BLaER1 (cell line): ENCODE measurements around the gene ATP5F1B.

Experiments
- H3K27ac ChIP-seq: shearing (Covaris generic); formaldehyde crosslinking; 2 replicates; pipeline ENCODE4 v1.8.1; 2022
- H3K27me3 ChIP-seq: shearing (Covaris generic); formaldehyde crosslinking; 2 replicates; pipeline ENCODE4 v1.8.1; 2022
- H3K36me3 ChIP-seq: shearing (Covaris generic); formaldehyde crosslinking; 2 replicates; pipeline ENCODE4 v1.8.1; 2022
- H3K4me1 ChIP-seq: shearing (Covaris generic); formaldehyde crosslinking; 2 replicates; pipeline ENCODE4 v1.8.1; 2022
- H3K4me2 ChIP-seq: shearing (Covaris generic); formaldehyde crosslinking; 2 replicates; pipeline ENCODE4 v1.8.1; 2022
- H3K4me3 ChIP-seq: shearing (Covaris generic); formaldehyde crosslinking; 2 replicates; pipeline ENCODE4 v1.8.1; 2022
- H3K9ac ChIP-seq: shearing (Covaris generic); formaldehyde crosslinking; 2 replicates; pipeline ENCODE4 v1.8.1; 2022
- H3K9me3 ChIP-seq: shearing (Covaris generic); formaldehyde crosslinking; 2 replicates; pipeline ENCODE4 v1.8.1; 2022
- H4K20me1 ChIP-seq: shearing (Covaris generic); formaldehyde crosslinking; 2 replicates; pipeline ENCODE4 v1.8.1; 2022
- Cebpa-rat ChIP-seq: shearing (Covaris generic); IDR thresholded peaks from 2 replicates; pipeline ENCODE4 v1.8.1; 2022

The ATP5F1B gene

DNA sequence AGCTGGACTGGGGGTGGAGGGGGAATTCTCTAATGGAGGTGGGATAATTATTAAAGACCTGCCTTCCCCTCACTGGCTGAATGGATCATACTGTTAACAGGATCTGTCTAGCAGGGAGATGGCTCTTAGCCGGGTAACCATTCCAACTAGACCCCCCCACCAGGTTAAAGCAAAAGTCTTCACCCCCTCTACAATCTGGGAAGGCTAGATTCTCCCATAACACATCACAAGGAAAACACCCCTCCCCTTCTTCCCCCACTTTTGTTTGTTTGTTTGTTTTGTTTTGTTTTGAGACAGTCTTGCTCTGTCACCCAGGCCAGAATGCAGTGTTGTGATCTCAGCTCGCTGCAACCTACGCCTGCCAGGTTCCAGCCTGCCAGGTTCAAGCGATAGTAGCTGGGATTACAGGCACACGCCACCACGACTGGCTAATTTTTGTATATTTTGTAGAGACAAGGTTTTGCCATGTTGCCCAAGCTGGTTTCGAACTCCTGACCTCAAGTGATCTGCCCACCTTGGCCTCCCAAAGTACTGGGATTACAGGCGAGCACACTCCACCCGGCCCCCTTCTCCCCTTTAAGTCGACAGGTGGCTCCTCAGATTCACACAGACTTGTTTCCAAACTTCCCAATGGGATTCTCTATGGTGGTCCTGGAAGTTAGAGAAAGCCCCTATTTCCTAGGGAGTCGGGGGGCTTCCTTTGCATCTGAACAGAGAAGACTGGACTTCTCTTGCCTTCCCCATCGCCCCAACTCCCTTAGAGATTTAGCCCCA is 12.1 kb downstream of the ATP5F1B start:
- Histone ChIP-seq H3K27me3 (no peaks in the 10 kb centered on the region), H4K20me1 (peaks cover 61% of the 10 kb centered on the region), H3K4me1 (peaks cover 66% of the 10 kb centered on the region), H3K4me2 (peak overlapping the region; percentile 95), H3K9me3 (no peaks in the 10 kb centered on the region), H3K36me3 (peaks cover 15% of the 10 kb centered on the region), H3K27ac (peak overlapping the region; percentile 88), H3K9ac (peak overlapping the region; percentile 87), H3K4me3 (peak overlapping the region; percentile 87)
- TF ChIP-seq Cebpa-rat, result no peak

DNA sequence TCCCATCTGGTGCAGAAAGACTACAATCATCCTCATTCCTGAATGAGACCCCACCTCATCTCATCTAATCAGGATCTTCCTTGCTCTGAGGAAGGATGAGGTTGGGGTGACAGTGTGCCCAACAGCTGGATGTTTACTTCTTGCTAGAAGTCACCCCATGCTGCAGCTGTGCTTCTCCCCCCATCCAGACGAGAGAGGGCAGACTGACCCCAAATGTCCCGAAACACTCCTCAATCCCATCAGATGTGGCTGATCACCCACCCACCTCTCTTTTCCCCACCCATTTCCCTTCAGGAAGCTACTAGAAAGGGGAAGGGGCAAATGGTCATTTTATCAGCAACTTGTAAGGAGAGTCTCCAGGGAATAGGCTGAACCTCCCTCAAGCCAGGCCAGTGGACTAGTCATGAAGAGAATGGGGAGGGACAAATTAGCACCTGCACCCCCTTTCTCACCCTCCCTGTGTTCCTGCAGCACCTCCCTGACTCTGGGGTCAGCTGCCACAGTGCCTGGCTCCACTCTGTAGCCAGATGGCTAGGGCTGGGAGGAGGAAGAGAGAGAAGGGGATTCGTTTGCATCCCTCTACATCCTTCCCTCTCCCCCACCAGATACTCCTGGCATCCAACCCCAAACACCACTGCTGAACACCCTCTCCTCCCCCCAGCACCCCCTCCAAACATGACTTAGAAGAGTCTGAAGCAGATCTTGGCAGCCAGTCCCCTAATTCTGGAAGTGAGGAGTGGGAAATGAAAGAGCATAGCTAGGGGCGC is 12.9 kb downstream of the ATP5F1B start:
- TF ChIP-seq Cebpa-rat, result no peak
- Histone ChIP-seq H3K4me2 (peak overlapping the region; percentile 95), H3K36me3 (peaks cover 7% of the 10 kb centered on the region), H3K4me1 (peaks cover 67% of the 10 kb centered on the region), H3K27me3 (no peaks in the 10 kb centered on the region), H4K20me1 (peaks cover 61% of the 10 kb centered on the region), H3K4me3 (peak overlapping the region; percentile 87), H3K9me3 (no peaks in the 10 kb centered on the region), H3K27ac (peak overlapping the region; percentile 88), H3K9ac (peak overlapping the region; percentile 87)

DNA sequence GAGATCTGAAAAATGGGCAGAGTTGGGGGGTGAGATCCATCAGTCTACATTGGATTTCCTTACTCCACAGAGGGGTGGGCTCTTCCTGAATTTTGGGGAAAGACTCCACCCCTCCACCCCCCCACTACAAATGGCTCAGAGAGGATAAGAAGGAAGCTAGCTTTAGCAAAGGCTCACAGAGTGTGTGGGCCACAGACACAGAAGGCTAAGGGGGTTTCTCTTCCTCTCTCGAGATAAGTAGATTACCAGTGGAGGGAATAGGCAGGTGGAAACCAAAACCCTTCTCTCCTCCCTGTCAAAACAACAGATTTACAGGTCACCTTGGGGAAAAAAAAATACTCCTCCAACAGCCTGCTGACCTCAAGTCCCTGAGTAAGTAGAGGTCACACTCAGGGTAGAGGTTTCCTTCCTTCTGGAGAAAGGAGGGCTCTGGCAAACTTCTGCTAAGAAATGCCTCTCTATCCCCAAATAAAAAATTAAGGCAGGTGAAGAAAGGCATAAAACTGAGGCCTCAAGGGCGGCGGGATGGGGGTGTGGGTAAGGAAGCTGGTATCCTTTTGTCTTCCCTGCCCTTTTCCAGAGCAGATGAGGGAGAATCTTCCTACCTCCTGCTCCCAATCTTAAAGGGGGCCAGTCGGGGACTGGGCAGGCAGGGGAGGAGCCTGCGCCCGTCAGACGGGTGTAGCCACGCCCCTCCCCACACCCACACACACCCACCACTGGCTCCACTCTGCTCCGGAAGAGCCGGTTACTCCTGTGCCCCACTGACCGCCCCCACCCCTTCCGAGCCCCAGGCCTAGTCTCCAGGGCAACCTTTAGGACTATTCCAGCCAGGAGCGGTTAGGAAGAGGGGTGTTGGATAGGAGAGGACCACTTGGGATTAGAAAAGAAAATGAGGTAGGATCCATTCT is 13.7 kb downstream of the ATP5F1B start:
- H3K27me3 ChIP-seq, result no peaks in the 10 kb centered on the region
- peak overlapping the region; percentile 95 for H3K4me2 ChIP-seq
- no peak for TF ChIP-seq Cebpa-rat
- peak overlapping the region; percentile 87 for H3K9ac ChIP-seq
- peaks cover 62% of the 10 kb centered on the region for H4K20me1 ChIP-seq
- H3K9me3 ChIP-seq, result no peaks in the 10 kb centered on the region
- H3K4me3 ChIP-seq, result peak overlapping the region; percentile 87
- H3K27ac ChIP-seq, result peak overlapping the region; percentile 61
- H3K4me1 ChIP-seq, result peaks cover 67% of the 10 kb centered on the region
- H3K36me3 ChIP-seq, result peaks cover 8% of the 10 kb centered on the region; the same call in 1 of the 2 replicates

DNA sequence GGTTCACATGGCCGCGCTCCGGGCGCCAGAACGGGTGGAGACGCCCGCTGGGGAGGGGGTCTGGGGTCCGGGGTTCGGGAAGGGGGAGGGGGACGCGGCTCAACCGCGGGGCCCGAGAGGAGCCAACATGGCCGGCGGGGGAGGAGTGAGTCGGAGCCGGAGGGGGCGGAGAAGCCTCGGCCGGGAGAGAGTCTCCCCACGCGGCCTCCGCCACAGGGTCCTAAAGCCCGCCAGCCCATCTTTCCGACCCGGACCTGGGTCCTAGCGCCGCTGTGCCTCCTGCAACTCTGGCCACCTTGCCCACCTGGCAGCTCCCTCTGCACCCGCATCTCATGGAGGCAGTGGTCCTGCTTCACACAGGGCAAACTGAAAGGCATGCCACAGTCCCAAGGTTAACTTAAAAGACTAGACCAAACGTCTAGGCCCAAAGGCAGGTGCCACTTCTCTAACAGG is 15.6 kb downstream of the ATP5F1B start, which contains the start of gene BAZ2A:
Gene BAZ2A (minus strand): TSS at position 147 of the 453 bp plus-strand sequence. CDS start 12,796 bp downstream, outside the sequence.
- TF ChIP-seq Cebpa-rat, result no peak
- H3K9ac ChIP-seq, result peak within 1 kb of the TSS; percentile 98
- H3K4me3 ChIP-seq, result peak within 1 kb of the TSS; percentile 97
- no peaks in the 10 kb centered on the region for H3K9me3 ChIP-seq
- H3K4me1 ChIP-seq, result peaks cover 69% of the 10 kb centered on the region
- peaks cover 80% of the 10 kb centered on the region for H4K20me1 ChIP-seq
- H3K36me3 ChIP-seq, result peaks cover 24% of the 10 kb centered on the region; the same call in 1 of the 2 replicates
- H3K27ac ChIP-seq, result peak within 1 kb of the TSS; percentile 98
- H3K27me3 ChIP-seq, result no peaks in the 10 kb centered on the region
- peak within 1 kb of the TSS; percentile 95 for H3K4me2 ChIP-seq

- peak overlapping the region; percentile 98 for H3K9ac ChIP-seq
- no peaks in the 10 kb centered on the region for H3K27me3 ChIP-seq
- peaks cover 86% of the 10 kb centered on the region for H4K20me1 ChIP-seq
- H3K4me3 ChIP-seq, result peak overlapping the region; percentile 97
- peaks cover 69% of the 10 kb centered on the region for H3K4me1 ChIP-seq
- no peaks in the 10 kb centered on the region for H3K9me3 ChIP-seq
- peak overlapping the region; percentile 98 for H3K27ac ChIP-seq
- TF ChIP-seq Cebpa-rat, result no peak
- peaks cover 27% of the 10 kb centered on the region; the same call in 1 of the 2 replicates for H3K36me3 ChIP-seq
- peak overlapping the region; percentile 83 for H3K4me2 ChIP-seq
These were observed 16.2 kb downstream of the ATP5F1B start for GRCh38 chr12:56629459-56630179.

GRCh38 chr12:56628671-56629458 is 16.9 kb downstream of the ATP5F1B start:
- Histone ChIP-seq H3K4me2 (peak overlapping the region; percentile 83), H3K4me3 (peak overlapping the region; percentile 97), H4K20me1 (peaks cover 92% of the 10 kb centered on the region), H3K36me3 (peaks cover 35% of the 10 kb centered on the region; the same call in 1 of the 2 replicates), H3K9me3 (no peaks in the 10 kb centered on the region), H3K4me1 (peaks cover 66% of the 10 kb centered on the region), H3K9ac (peak overlapping the region; percentile 98), H3K27ac (peak overlapping the region; percentile 98), H3K27me3 (no peaks in the 10 kb centered on the region)
- no peak for TF ChIP-seq Cebpa-rat

- Histone ChIP-seq H3K4me3 (no peak overlapping the region), H3K4me1 (peaks cover 60% of the 10 kb centered on the region), H3K27me3 (no peaks in the 10 kb centered on the region), H4K20me1 (peaks cover 92% of the 10 kb centered on the region), H3K27ac (no peak overlapping the region), H3K4me2 (peak overlapping the region; percentile 83), H3K36me3 (peaks cover 56% of the 10 kb centered on the region), H3K9ac (peak overlapping the region; percentile 43; the same call in 1 of the 2 replicates), H3K9me3 (no peaks in the 10 kb centered on the region)
- no peak for TF ChIP-seq Cebpa-rat
These were observed 19.1 kb downstream of the ATP5F1B start for GRCh38 chr12:56626701-56627100.

GRCh38 chr12:56622535-56622934 is 23.2 kb downstream of the ATP5F1B start:
- TF ChIP-seq Cebpa-rat, result no peak
- Histone ChIP-seq H3K9ac (no peak overlapping the region), H3K27me3 (no peaks in the 10 kb centered on the region), H3K4me1 (peaks cover 69% of the 10 kb centered on the region), H3K27ac (no peak overlapping the region), H3K4me3 (no peak overlapping the region), H3K4me2 (no peak overlapping the region), H3K9me3 (no peaks in the 10 kb centered on the region), H4K20me1 (peaks cover 100% of the 10 kb centered on the region), H3K36me3 (peaks cover 95% of the 10 kb centered on the region)
